H9 (cell line): ENCODE data around the gene SH2D2A. TPM values are rescaled to one million over a fixed set of nuclear protein-coding genes. Genes with fewer than 3 reads are reported as not detected.

ENCODE experiments used
- DNase-seq: peaks from one replicate; pipeline ENCODE4 v3.0.0-alpha.2; 2017
- H2AFZ ChIP-seq: one replicate; pipeline ENCODE4 v1.6.1; 2013; ENCODE audit warnings: mild to moderate bottlenecking, low read length, control low read depth, moderate library complexity
- H2AK5ac ChIP-seq: 2 replicates; pipeline ENCODE4 v1.6.1; 2013; ENCODE audit warnings: low read length, control low read depth, mixed read lengths; ENCODE audit not compliant: insufficient read length
- H2BK120ac ChIP-seq: one replicate; pipeline ENCODE4 v1.6.1; 2013; ENCODE audit warnings: low read depth, mild to moderate bottlenecking, low read length, control low read depth, inconsistent platforms; ENCODE audit not compliant: poor library complexity, severe bottlenecking
- H2BK12ac ChIP-seq: 2 replicates; pipeline ENCODE4 v1.6.1; 2013; ENCODE audit warnings: low read length, control low read depth, mixed read lengths, low read depth; ENCODE audit not compliant: insufficient read length
- H2BK15ac ChIP-seq: 2 replicates; pipeline ENCODE4 v1.6.1; 2013; ENCODE audit warnings: low read depth, low read length, control low read depth
- H2BK20ac ChIP-seq: one replicate; pipeline ENCODE4 v1.6.1; 2013; ENCODE audit warnings: low read depth, mild to moderate bottlenecking, low read length, control low read depth, inconsistent platforms; ENCODE audit not compliant: poor library complexity, severe bottlenecking
- H2BK5ac ChIP-seq: 2 replicates; pipeline ENCODE4 v1.6.1; 2013; ENCODE audit warnings: low read length, control low read depth, mixed read lengths; ENCODE audit not compliant: insufficient read length
- H3K14ac ChIP-seq: 2 replicates; pipeline ENCODE4 v1.6.1; 2013; ENCODE audit warnings: low read length, control low read depth; ENCODE audit not compliant: insufficient read depth
- H3K18ac ChIP-seq: 2 replicates; pipeline ENCODE4 v1.6.1; 2013; ENCODE audit warnings: low read depth, mild to moderate bottlenecking, mixed read lengths, low read length, control low read depth; ENCODE audit not compliant: insufficient read length
- H3K23ac ChIP-seq: 2 replicates; pipeline ENCODE4 v1.6.1; 2013; ENCODE audit warnings: low read length, control low read depth, mixed read lengths, low read depth; ENCODE audit not compliant: insufficient read length
- H3K23me2 ChIP-seq: 2 replicates; pipeline ENCODE4 v1.6.1; 2013; ENCODE audit warnings: low read depth, mild to moderate bottlenecking, mixed read lengths, low read length, control low read depth; ENCODE audit not compliant: insufficient read length, poor library complexity, severe bottlenecking
- H3K27ac ChIP-seq: 2 replicates; pipeline ENCODE4 v1.5.1; 2013; ENCODE audit warnings: low read length, control low read depth, mixed read lengths, low read depth; ENCODE audit not compliant: insufficient read length
- H3K27me3 ChIP-seq: 2 replicates; pipeline ENCODE4 v1.6.1; 2013; ENCODE audit warnings: low read length, control low read depth, inconsistent platforms; ENCODE audit not compliant: insufficient read depth
- H3K4ac ChIP-seq: 2 replicates; pipeline ENCODE4 v1.6.1; 2013; ENCODE audit warnings: low read depth, mild to moderate bottlenecking, control low read depth, inconsistent platforms, low read length, moderate library complexity
- H3K4me1 ChIP-seq: 2 replicates; pipeline ENCODE4 v1.6.1; 2013; ENCODE audit warnings: low read length, control low read depth, inconsistent platforms; ENCODE audit not compliant: insufficient read depth
- H3K4me2 ChIP-seq: 2 replicates; pipeline ENCODE4 v1.6.1; 2013; ENCODE audit warnings: low read length, control low read depth, mixed read lengths; ENCODE audit not compliant: insufficient read length, insufficient read depth
- H3K56ac ChIP-seq: 2 replicates; pipeline ENCODE4 v1.6.1; 2013; ENCODE audit warnings: low read depth, mild to moderate bottlenecking, mixed read lengths, low read length, control low read depth; ENCODE audit not compliant: insufficient read length
- H3K79me1 ChIP-seq: 2 replicates; pipeline ENCODE4 v1.6.1; 2013; ENCODE audit warnings: low read depth, mild to moderate bottlenecking, moderate library complexity, low read length, control low read depth, inconsistent platforms; ENCODE audit not compliant: insufficient read depth, poor library complexity, severe bottlenecking
- H3K79me2 ChIP-seq: 2 replicates; pipeline ENCODE4 v1.6.1; 2013; ENCODE audit warnings: low read length, control low read depth, inconsistent platforms; ENCODE audit not compliant: insufficient read depth
- H3K9ac ChIP-seq: 2 replicates; pipeline ENCODE4 v1.6.1; 2013; ENCODE audit warnings: low read length, control low read depth, mixed read lengths; ENCODE audit not compliant: insufficient read length; ENCODE audit errors: extremely low read depth
- H3K9me3 ChIP-seq: one replicate; pipeline ENCODE4 v1.6.1; 2013; ENCODE audit warnings: low read depth, low read length, inconsistent platforms; ENCODE audit not compliant: control insufficient read depth
- H3T11ph ChIP-seq: one replicate; pipeline ENCODE4 v1.6.1; 2013; ENCODE audit warnings: mild to moderate bottlenecking, low read length, control low read depth, inconsistent platforms
- H4K20me1 ChIP-seq: one replicate; pipeline ENCODE4 v1.6.1; 2013; ENCODE audit not compliant: control insufficient read depth, insufficient read length, insufficient read depth
- H4K5ac ChIP-seq: 2 replicates; pipeline ENCODE4 v1.6.1; 2013; ENCODE audit warnings: low read depth, mild to moderate bottlenecking, mixed read lengths, low read length, control low read depth; ENCODE audit not compliant: insufficient read length
- H4K8ac ChIP-seq: replicated peaks from 2 replicates; pipeline ENCODE4 v1.6.1; 2013; ENCODE audit warnings: low read length, control low read depth, mixed read lengths, low read depth; ENCODE audit not compliant: insufficient read length
- H4K91ac ChIP-seq: 2 replicates; pipeline ENCODE4 v1.6.1; 2013; ENCODE audit warnings: low read depth, mild to moderate bottlenecking, moderate library complexity, mixed read lengths, low read length, control low read depth; ENCODE audit not compliant: insufficient read length
- H3K27ac Mint-ChIP-seq, 3 experiments: 2 replicates in 2 of 3; 3 replicates in 1 of 3; pipeline ENCODE4 v1.8.0; 2020 to 2021; ENCODE audit warnings: mixed read lengths in 3 of 3, mild to moderate bottlenecking in 1 of 3, moderate library complexity in 1 of 3
- H3K27me3 Mint-ChIP-seq: 2 replicates; pipeline ENCODE4 v1.8.0; 2021; ENCODE audit warnings: low read depth, mild to moderate bottlenecking, moderate library complexity, mixed read lengths
- H3K36me3 Mint-ChIP-seq, 3 experiments: 2 replicates in 2 of 3; 3 replicates in 1 of 3; pipeline ENCODE4 v1.8.0; 2020 to 2021; ENCODE audit warnings: low read depth in 3 of 3, mixed read lengths in 3 of 3; ENCODE audit not compliant: insufficient read depth in 1 of 3
- H3K4me1 Mint-ChIP-seq, 2 experiments: 2 replicates each; pipeline ENCODE4 v1.8.0; 2020; ENCODE audit warnings: mixed read lengths in 2 of 2
- H3K4me3 Mint-ChIP-seq, 2 experiments: 2 replicates in 1 of 2; 3 replicates in 1 of 2; pipeline ENCODE4 v1.8.0; 2020 to 2021; ENCODE audit warnings: mild to moderate bottlenecking in 2 of 2, mixed read lengths in 2 of 2, moderate library complexity in 1 of 2
- H3K9me3 Mint-ChIP-seq, 2 experiments: 2 replicates in 1 of 2; 3 replicates in 1 of 2; pipeline ENCODE4 v1.8.0; 2020; ENCODE audit warnings: mild to moderate bottlenecking in 2 of 2, mixed read lengths in 2 of 2, moderate library complexity in 1 of 2
- WGBS: extraction: QIAGEN DNeasy Blood & Tissue Kit; methylation state at CpG from one replicate; pipeline ENCODE4 v1.1.7; 2013; ENCODE audit warnings: missing lambda C conversion rate, low lambda C conversion rate, mixed read lengths; ENCODE audit not compliant: insufficient read length; ENCODE audit errors: extremely low coverage; 5-methylcytosine and 5-hydroxymethylcytosine counted together
- total RNA-seq: library from RNA; stranded (reverse); gene quantifications from 2 replicates; pipeline ENCODE4 v1.2.1, GENCODE V29; 2021
- TF ChIP-seq, protein P1 (sequence below): fragments of 200-600 bp; sonication (generic); conservative IDR thresholded peaks from 3 replicates; pipeline ENCODE4 v1.8.0; 2021; ENCODE audit warnings: antibody characterized with exemption, mild to moderate bottlenecking

The SH2D2A gene
- total RNA-seq, 1 experiment from 2014 or later = 2.0 TPM

DNA sequence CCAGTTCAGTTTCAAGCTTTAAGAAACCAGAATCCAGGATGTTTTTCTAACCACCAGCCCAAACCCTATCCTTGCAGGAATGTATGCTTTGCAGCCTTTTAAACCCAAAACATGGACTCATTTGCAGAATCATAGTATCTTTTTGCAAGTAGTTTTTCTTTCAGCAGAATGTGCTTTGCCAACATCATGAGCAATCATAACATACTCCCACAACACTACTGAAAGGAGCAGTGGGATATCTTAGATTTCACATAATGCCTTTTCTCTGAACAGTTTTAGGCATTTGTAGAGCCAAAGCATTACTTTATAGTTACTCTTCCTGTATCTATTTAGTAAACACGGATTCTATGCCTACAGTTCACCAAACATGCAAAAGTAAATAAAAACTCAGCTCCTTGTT is 10.0 kb upstream of the SH2D2A start:
- Histone ChIP-seq H3K79me2 (no peaks in the 10 kb centered on the region), H2AK5ac (no peak overlapping the region), H4K91ac (no peak overlapping the region), H3K23ac (no peak overlapping the region), H4K5ac (no peak overlapping the region), H3K9ac (no peak overlapping the region), H3K56ac (no peak overlapping the region), H3K18ac (no peak overlapping the region), H2BK15ac (no peak overlapping the region), H3T11ph (no peak overlapping the region), H2BK20ac (no peak overlapping the region), H3K4ac (no peak overlapping the region), H3K27me3 (no peaks in the 10 kb centered on the region; the same call in 1 of the 2 replicates), H3K79me1 (no peaks in the 10 kb centered on the region), H3K27ac (no peak overlapping the region), H3K4me2 (no peak overlapping the region), H2BK120ac (no peak overlapping the region), H3K23me2 (no peaks in the 10 kb centered on the region), H4K8ac (no peak overlapping the region), H3K14ac (no peak overlapping the region), H2BK5ac (no peak overlapping the region), H2BK12ac (no peak overlapping the region), H2AFZ (no peak overlapping the region), H4K20me1 (no peaks in the 10 kb centered on the region), H3K4me1 (no peaks in the 10 kb centered on the region), H3K9me3 (no peaks in the 10 kb centered on the region)
- Mint-ChIP-seq H3K36me3 (no peaks in the 10 kb centered on the region), H3K4me3 (no peak overlapping the region), H3K27me3 (peaks cover 53% of the 10 kb centered on the region), H3K27ac (no peak overlapping the region), H3K4me1 (peaks cover 0 to 5% of the 10 kb centered on the region in 2 experiments; a peak in 2 of 4 replicates), H3K9me3 (no peaks in the 10 kb centered on the region)
- no peak for DNase-seq
- WGBS = no CpG with 5 or more reads among the region's 1 CpG
- TF ChIP-seq, protein P1, sequence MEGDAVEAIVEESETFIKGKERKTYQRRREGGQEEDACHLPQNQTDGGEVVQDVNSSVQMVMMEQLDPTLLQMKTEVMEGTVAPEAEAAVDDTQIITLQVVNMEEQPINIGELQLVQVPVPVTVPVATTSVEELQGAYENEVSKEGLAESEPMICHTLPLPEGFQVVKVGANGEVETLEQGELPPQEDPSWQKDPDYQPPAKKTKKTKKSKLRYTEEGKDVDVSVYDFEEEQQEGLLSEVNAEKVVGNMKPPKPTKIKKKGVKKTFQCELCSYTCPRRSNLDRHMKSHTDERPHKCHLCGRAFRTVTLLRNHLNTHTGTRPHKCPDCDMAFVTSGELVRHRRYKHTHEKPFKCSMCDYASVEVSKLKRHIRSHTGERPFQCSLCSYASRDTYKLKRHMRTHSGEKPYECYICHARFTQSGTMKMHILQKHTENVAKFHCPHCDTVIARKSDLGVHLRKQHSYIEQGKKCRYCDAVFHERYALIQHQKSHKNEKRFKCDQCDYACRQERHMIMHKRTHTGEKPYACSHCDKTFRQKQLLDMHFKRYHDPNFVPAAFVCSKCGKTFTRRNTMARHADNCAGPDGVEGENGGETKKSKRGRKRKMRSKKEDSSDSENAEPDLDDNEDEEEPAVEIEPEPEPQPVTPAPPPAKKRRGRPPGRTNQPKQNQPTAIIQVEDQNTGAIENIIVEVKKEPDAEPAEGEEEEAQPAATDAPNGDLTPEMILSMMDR = no peak
